Activated CD4-positive, alpha-beta T cell treated with anti-CD3 and anti-CD28 coated beads, Interleukin-2, amount 10 ng/mL, durations not matched to agents 7 days and 5 days (primary cell): ENCODE results near the gene NR6A1. TPM values are rescaled to one million over a fixed set of nuclear protein-coding genes. Genes with fewer than 3 reads are reported as not detected.

Experiments
- CTCF ChIA-PET: fragments of 350-600 bp; sonication (Branson Sonifier 250); formaldehyde crosslinking; loops from one replicate; lab custom pipeline; 2021; ENCODE audit warnings: antibody characterized with exemption; lab: Charles Lee
- POLR2A ChIA-PET: fragments of 350-600 bp; sonication (Branson Sonifier 250); formaldehyde crosslinking; loops from one replicate; lab custom pipeline; 2021; ENCODE audit warnings: antibody characterized with exemption; lab: Charles Lee
- DNase-seq: peaks from one replicate; pipeline ENCODE4 v3.0.0-alpha.2; 2020
- H3K27ac Mint-ChIP-seq: one replicate; pipeline ENCODE4 v1.8.0; 2021; ENCODE audit warnings: mild to moderate bottlenecking, moderate library complexity, mixed read lengths
- H3K27me3 Mint-ChIP-seq: one replicate; pipeline ENCODE4 v1.8.0; 2021; ENCODE audit warnings: mixed read lengths
- H3K36me3 Mint-ChIP-seq: one replicate; pipeline ENCODE4 v1.8.0; 2021; ENCODE audit warnings: low read depth, mixed read lengths
- H3K4me1 Mint-ChIP-seq: one replicate; pipeline ENCODE4 v1.8.0; 2021; ENCODE audit warnings: mixed read lengths
- H3K4me3 Mint-ChIP-seq: one replicate; pipeline ENCODE4 v1.8.0; 2021; ENCODE audit warnings: mild to moderate bottlenecking, moderate library complexity, mixed read lengths
- H3K9me3 Mint-ChIP-seq: one replicate; pipeline ENCODE4 v1.8.0; 2021; ENCODE audit warnings: mixed read lengths
- total RNA-seq, 2 experiments: library from RNA; stranded (reverse); gene quantifications; one replicate each; pipeline ENCODE4 v1.2.3, GENCODE V29; 2021

Gene NR6A1
- total RNA-seq, 2 experiments from 2014 or later = 0.10 to 0.19 TPM

- Mint-ChIP-seq H3K27me3 (peaks cover 8% of the 10 kb centered on the region), H3K27ac (no peak overlapping the region), H3K4me1 (no peaks in the 10 kb centered on the region), H3K36me3 (no peaks in the 10 kb centered on the region), H3K9me3 (no peaks in the 10 kb centered on the region), H3K4me3 (no peak overlapping the region)
- ChIA-PET POLR2A (no interaction called here), CTCF (interaction anchor here (2.1 kb wide), 1 partner anchor 14 kb away, joined by 7 read pairs; no protein-coding TSS in a partner anchor)
- DNase-seq = no peak
These were observed 208.8 kb downstream of the NR6A1 start for GRCh38 chr9:124562328-124562727.

- Mint-ChIP-seq H3K4me3 (no peak overlapping the region), H3K4me1 (no peaks in the 10 kb centered on the region), H3K36me3 (no peaks in the 10 kb centered on the region), H3K27me3 (peaks cover 8% of the 10 kb centered on the region), H3K9me3 (no peaks in the 10 kb centered on the region), H3K27ac (no peak overlapping the region)
- no peak for DNase-seq
- ChIA-PET CTCF (no interaction called here), POLR2A (no interaction called here)
These were observed 211.2 kb downstream of the NR6A1 start for GRCh38 chr9:124559871-124560270.

GRCh38 chr9:124558777-124559470 lies 212.2 kb downstream of the NR6A1 start:
- Mint-ChIP-seq H3K4me1 (no peaks in the 10 kb centered on the region), H3K9me3 (no peaks in the 10 kb centered on the region), H3K27me3 (peaks cover 4% of the 10 kb centered on the region), H3K27ac (no peak overlapping the region), H3K4me3 (no peak overlapping the region), H3K36me3 (no peaks in the 10 kb centered on the region)
- POLR2A ChIA-PET = no interaction called here
- CTCF ChIA-PET = no interaction called here
- no peak for DNase-seq

- Mint-ChIP-seq H3K9me3 (no peaks in the 10 kb centered on the region), H3K4me3 (no peak overlapping the region), H3K27ac (no peak overlapping the region), H3K36me3 (no peaks in the 10 kb centered on the region), H3K27me3 (peaks cover 2% of the 10 kb centered on the region), H3K4me1 (no peaks in the 10 kb centered on the region)
- ChIA-PET CTCF (interaction anchor here (0.6 to 1.2 kb wide), 2 partner anchors 155 to 1436 kb away, joined by 3 to 4 read pairs; no protein-coding TSS in a partner anchor), POLR2A (interaction anchor here (0.6 kb wide), 1 partner anchor 21 kb away, joined by 5 read pairs; no protein-coding TSS in a partner anchor)
- DNase-seq = no peak
These were observed 213.2 kb downstream of the NR6A1 start for GRCh38 chr9:124557895-124558294.

- CTCF ChIA-PET = interaction anchor here (1.3 kb wide), 1 partner anchor 9 kb away, joined by 3 read pairs; no protein-coding TSS in a partner anchor
- Mint-ChIP-seq H3K4me3 (no peak overlapping the region), H3K4me1 (peaks cover 2% of the 10 kb centered on the region), H3K36me3 (no peaks in the 10 kb centered on the region), H3K27ac (no peak overlapping the region), H3K27me3 (no peaks in the 10 kb centered on the region), H3K9me3 (no peaks in the 10 kb centered on the region)
- POLR2A ChIA-PET = no interaction called here
- no peak for DNase-seq
These were observed 216.1 kb downstream of the NR6A1 start for GRCh38 chr9:124555043-124555442.

GRCh38 chr9:124553738-124554137 lies 217.4 kb downstream of the NR6A1 start:
- no peak for DNase-seq
- CTCF ChIA-PET = no interaction called here
- peaks cover 6% of the 10 kb centered on the region for H3K4me1 Mint-ChIP-seq
- H3K9me3 Mint-ChIP-seq = no peaks in the 10 kb centered on the region
- no peaks in the 10 kb centered on the region for H3K36me3 Mint-ChIP-seq
- POLR2A ChIA-PET = interaction anchor here (0.6 kb wide), 1 partner anchor 684 kb away, joined by 9 read pairs; no protein-coding TSS in a partner anchor
- H3K4me3 Mint-ChIP-seq = no peak overlapping the region
- no peaks in the 10 kb centered on the region for H3K27me3 Mint-ChIP-seq
- no peak overlapping the region for H3K27ac Mint-ChIP-seq

GRCh38 chr9:124552273-124552605 lies 218.9 kb downstream of the NR6A1 start:
- Mint-ChIP-seq H3K4me1 (peaks cover 6% of the 10 kb centered on the region), H3K4me3 (no peak overlapping the region), H3K9me3 (no peaks in the 10 kb centered on the region), H3K27me3 (peaks cover 6% of the 10 kb centered on the region), H3K27ac (no peak overlapping the region), H3K36me3 (no peaks in the 10 kb centered on the region)
- POLR2A ChIA-PET = interaction anchor here (1.0 kb wide), 1 partner anchor 65 kb away, joined by 4 read pairs; no protein-coding TSS in a partner anchor
- CTCF ChIA-PET = interaction anchor here (0.6 to 4.7 kb wide), 6 partner anchors 13 to 392 kb away, joined by 3 to 29 read pairs (median 4); no protein-coding TSS in a partner anchor
- DNase-seq = no peak

GRCh38 chr9:124551472-124552272 lies 219.4 kb downstream of the NR6A1 start:
- CTCF ChIA-PET = interaction anchor here (0.6 to 4.7 kb wide), 6 partner anchors 14 to 392 kb away, joined by 3 to 29 read pairs (median 4); no protein-coding TSS in a partner anchor
- H3K4me3 Mint-ChIP-seq = no peak overlapping the region
- peaks cover 6% of the 10 kb centered on the region for H3K4me1 Mint-ChIP-seq
- no peaks in the 10 kb centered on the region for H3K36me3 Mint-ChIP-seq
- H3K27me3 Mint-ChIP-seq = peaks cover 8% of the 10 kb centered on the region
- POLR2A ChIA-PET = interaction anchor here (0.7 to 1.0 kb wide), 2 partner anchors 38 to 66 kb away, joined by 3 to 4 read pairs; no protein-coding TSS in a partner anchor
- H3K9me3 Mint-ChIP-seq = no peaks in the 10 kb centered on the region
- H3K27ac Mint-ChIP-seq = no peak overlapping the region
- DNase-seq = peak; percentile 48

GRCh38 chr9:124550072-124550471 lies 221.0 kb downstream of the NR6A1 start:
- CTCF ChIA-PET = interaction anchor here (0.6 to 4.7 kb wide), 2 partner anchors 13 to 189 kb away, joined by 3 to 29 read pairs; no protein-coding TSS in a partner anchor
- no peak for DNase-seq
- no peak overlapping the region for H3K27ac Mint-ChIP-seq
- H3K4me3 Mint-ChIP-seq = no peak overlapping the region
- POLR2A ChIA-PET = no interaction called here
- peaks cover 6% of the 10 kb centered on the region for H3K4me1 Mint-ChIP-seq
- no peaks in the 10 kb centered on the region for H3K9me3 Mint-ChIP-seq
- H3K27me3 Mint-ChIP-seq = peaks cover 11% of the 10 kb centered on the region
- H3K36me3 Mint-ChIP-seq = no peaks in the 10 kb centered on the region

- no peak overlapping the region for H3K4me3 Mint-ChIP-seq
- CTCF ChIA-PET = interaction anchor here (4.7 kb wide), 1 partner anchor 12 kb away, joined by 29 read pairs; no protein-coding TSS in a partner anchor
- no peak overlapping the region for H3K27ac Mint-ChIP-seq
- H3K36me3 Mint-ChIP-seq = no peaks in the 10 kb centered on the region
- H3K9me3 Mint-ChIP-seq = no peaks in the 10 kb centered on the region
- POLR2A ChIA-PET = no interaction called here
- no peak for DNase-seq
- H3K27me3 Mint-ChIP-seq = peaks cover 11% of the 10 kb centered on the region
- H3K4me1 Mint-ChIP-seq = peaks cover 6% of the 10 kb centered on the region
These were observed 222.1 kb downstream of the NR6A1 start for GRCh38 chr9:124549016-124549415.

GRCh38 chr9:124544535-124544934 lies 226.6 kb downstream of the NR6A1 start:
- H3K4me3 Mint-ChIP-seq = no peak overlapping the region
- POLR2A ChIA-PET = no interaction called here
- H3K4me1 Mint-ChIP-seq = peaks cover 4% of the 10 kb centered on the region
- H3K36me3 Mint-ChIP-seq = no peaks in the 10 kb centered on the region
- CTCF ChIA-PET = interaction anchor here (0.6 to 1.2 kb wide), 2 partner anchors 10 to 135 kb away, joined by 5 read pairs; no protein-coding TSS in a partner anchor
- H3K27ac Mint-ChIP-seq = no peak overlapping the region
- no peaks in the 10 kb centered on the region for H3K9me3 Mint-ChIP-seq
- peaks cover 20% of the 10 kb centered on the region for H3K27me3 Mint-ChIP-seq
- DNase-seq = no peak

- ChIA-PET CTCF (no interaction called here), POLR2A (no interaction called here)
- H3K36me3 Mint-ChIP-seq = no peaks in the 10 kb centered on the region
- peaks cover 13% of the 10 kb centered on the region for H3K27me3 Mint-ChIP-seq
- H3K4me1 Mint-ChIP-seq = no peaks in the 10 kb centered on the region
- H3K27ac Mint-ChIP-seq = no peak overlapping the region
- no peaks in the 10 kb centered on the region for H3K9me3 Mint-ChIP-seq
- DNase-seq = no peak
- H3K4me3 Mint-ChIP-seq = no peak overlapping the region
These were observed 229.3 kb downstream of the NR6A1 start for GRCh38 chr9:124541824-124542223.
